PFSK-1 (cell line): Measurements from ENCODE around the gene PARD3B.

Experiments used
- FOXP2 ChIP-seq: optimal IDR thresholded peaks from 2 replicates; pipeline ENCODE3; 2011; ENCODE audit warnings: borderline replicate concordance, control low read depth, inconsistent platforms; ENCODE audit not compliant: insufficient read depth; ENCODE audit errors: extremely low read length, extremely low read depth
- POLR2AphosphoS5 ChIP-seq: IDR thresholded peaks from 2 replicates; pipeline ENCODE4 v1.6.1; 2012; ENCODE audit warnings: low read depth, mild to moderate bottlenecking, control low read depth, low read length, moderate library complexity
- SIN3A ChIP-seq: IDR thresholded peaks from 2 replicates; pipeline ENCODE4 v1.6.1; 2012; ENCODE audit warnings: mild to moderate bottlenecking, low read length, moderate library complexity, borderline replicate concordance; ENCODE audit not compliant: insufficient read depth
- TAF1 ChIP-seq: IDR thresholded peaks from 2 replicates; pipeline ENCODE4 v1.6.1; 2012; ENCODE audit warnings: low read length, control low read depth, borderline replicate concordance; ENCODE audit not compliant: insufficient read depth
- TF ChIP-seq, protein P1 (sequence below), 2 experiments: IDR thresholded peaks; 2 replicates each; pipeline versions ENCODE4 v1.6.1 to v1.8.0; 2011 to 2012; ENCODE audit warnings: low read depth in 2 of 2, low read length in 2 of 2, control low read depth in 1 of 2, inconsistent platforms in 1 of 2, mild to moderate bottlenecking in 1 of 2, moderate library complexity in 1 of 2; ENCODE audit not compliant: insufficient read depth in 1 of 2

Gene PARD3B

DNA sequence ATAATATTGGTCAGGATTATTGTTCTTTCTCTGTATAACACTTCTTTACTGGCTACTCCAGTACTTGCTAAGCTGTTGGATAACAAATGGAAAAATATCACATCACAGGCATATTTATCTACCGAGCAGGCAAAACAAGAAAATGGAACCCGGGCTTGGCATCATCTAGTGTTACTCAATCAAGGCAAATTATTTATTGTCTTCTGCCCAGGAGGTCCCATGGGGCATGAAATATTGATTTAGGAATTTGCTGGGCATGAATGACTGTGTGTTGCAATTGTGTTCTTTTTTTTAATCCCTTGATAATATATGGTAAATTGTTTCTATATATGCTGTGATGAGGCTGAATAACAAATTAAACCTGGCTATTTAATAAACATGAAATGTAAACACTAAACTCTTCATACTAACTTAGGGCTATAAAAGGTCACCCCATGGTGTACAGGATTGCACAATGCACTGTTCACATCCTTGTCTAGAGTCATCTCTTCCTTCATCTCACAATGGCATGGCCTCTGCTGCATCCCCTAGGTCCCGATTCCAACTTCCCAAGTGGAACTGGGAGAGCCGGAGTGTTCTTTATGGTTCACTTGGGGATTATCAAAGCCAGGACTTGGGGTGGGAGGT, 2.2 kb upstream of the PARD3B start:
- TF ChIP-seq SIN3A (no peak), POLR2AphosphoS5 (no peak), FOXP2 (no peak), TAF1 (no peak)
- TF ChIP-seq, protein P1, sequence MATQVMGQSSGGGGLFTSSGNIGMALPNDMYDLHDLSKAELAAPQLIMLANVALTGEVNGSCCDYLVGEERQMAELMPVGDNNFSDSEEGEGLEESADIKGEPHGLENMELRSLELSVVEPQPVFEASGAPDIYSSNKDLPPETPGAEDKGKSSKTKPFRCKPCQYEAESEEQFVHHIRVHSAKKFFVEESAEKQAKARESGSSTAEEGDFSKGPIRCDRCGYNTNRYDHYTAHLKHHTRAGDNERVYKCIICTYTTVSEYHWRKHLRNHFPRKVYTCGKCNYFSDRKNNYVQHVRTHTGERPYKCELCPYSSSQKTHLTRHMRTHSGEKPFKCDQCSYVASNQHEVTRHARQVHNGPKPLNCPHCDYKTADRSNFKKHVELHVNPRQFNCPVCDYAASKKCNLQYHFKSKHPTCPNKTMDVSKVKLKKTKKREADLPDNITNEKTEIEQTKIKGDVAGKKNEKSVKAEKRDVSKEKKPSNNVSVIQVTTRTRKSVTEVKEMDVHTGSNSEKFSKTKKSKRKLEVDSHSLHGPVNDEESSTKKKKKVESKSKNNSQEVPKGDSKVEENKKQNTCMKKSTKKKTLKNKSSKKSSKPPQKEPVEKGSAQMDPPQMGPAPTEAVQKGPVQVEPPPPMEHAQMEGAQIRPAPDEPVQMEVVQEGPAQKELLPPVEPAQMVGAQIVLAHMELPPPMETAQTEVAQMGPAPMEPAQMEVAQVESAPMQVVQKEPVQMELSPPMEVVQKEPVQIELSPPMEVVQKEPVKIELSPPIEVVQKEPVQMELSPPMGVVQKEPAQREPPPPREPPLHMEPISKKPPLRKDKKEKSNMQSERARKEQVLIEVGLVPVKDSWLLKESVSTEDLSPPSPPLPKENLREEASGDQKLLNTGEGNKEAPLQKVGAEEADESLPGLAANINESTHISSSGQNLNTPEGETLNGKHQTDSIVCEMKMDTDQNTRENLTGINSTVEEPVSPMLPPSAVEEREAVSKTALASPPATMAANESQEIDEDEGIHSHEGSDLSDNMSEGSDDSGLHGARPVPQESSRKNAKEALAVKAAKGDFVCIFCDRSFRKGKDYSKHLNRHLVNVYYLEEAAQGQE (IDR thresholded peaks at IDR 0.05; ENCODE audit: insufficient read depth in 1 of 2, low read depth in 2 of 2, low read length in 2 of 2) = no peak

DNA sequence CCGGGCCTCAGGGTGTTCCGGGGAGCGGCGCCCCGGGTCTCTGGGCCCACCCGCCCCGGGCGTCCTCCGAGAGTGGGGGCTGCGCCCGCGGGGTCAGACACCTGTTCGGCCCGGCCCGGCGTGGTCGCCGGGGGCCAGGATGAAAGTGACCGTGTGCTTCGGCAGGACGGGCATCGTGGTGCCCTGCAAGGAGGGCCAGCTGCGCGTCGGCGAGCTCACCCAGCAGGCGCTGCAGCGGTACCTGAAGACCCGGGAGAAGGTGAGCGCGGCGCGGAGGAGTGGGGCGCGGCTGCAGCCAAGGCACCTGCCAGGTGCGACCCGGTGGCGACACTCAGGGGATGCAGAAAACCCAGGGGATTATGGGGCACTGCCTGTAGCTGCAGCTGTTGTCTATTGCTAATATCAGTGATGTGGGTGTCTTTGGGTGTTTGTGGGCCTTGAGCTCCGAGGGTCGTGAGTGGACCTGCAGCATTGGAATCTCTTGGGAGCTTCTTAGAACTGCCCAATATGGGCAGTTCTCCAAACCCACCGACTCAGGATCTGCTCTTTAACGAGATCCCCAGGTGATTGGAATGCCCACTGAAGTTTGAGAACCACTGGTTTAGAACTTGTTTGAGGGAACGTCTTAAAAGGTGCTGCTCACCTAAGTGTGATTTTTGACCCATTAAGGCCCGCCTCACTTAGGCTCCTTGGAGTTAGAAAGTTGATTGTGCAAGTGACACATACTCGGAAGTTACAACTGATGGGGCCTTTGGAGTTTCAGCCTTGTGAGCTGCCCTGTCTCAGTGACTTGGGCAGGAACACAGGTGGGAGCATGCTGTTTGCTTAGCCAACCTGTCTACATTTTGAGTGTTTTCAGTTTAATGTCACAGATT, 823 bp downstream of the PARD3B start:
- TF ChIP-seq POLR2AphosphoS5 = no peak
- no peak for TF ChIP-seq FOXP2
- TF ChIP-seq, protein P1 (IDR thresholded peaks at IDR 0.05; ENCODE audit: insufficient read depth in 1 of 2, low read depth in 2 of 2, low read length in 2 of 2) = no peak
- TF ChIP-seq SIN3A = no peak
- TF ChIP-seq TAF1 = no peak

GRCh38 chr2:204550751-204551511, 5.7 kb downstream of the PARD3B start:
- TF ChIP-seq, protein P1 (IDR thresholded peaks at IDR 0.05; ENCODE audit: insufficient read depth in 1 of 2, low read depth in 2 of 2, low read length in 2 of 2) = no peak
- TF ChIP-seq POLR2AphosphoS5 (no peak), TAF1 (no peak), SIN3A (no peak), FOXP2 (no peak)

- TF ChIP-seq, protein P1 (IDR thresholded peaks at IDR 0.05; ENCODE audit: insufficient read depth in 1 of 2, low read depth in 2 of 2, low read length in 2 of 2) = no peak
- TF ChIP-seq TAF1 (no peak), POLR2AphosphoS5 (no peak), FOXP2 (no peak), SIN3A (no peak)
These were observed 6.2 kb downstream of the PARD3B start for GRCh38 chr2:204551512-204551863.
